ENCODE data around the gene PTH.

PTH gene

DNA sequence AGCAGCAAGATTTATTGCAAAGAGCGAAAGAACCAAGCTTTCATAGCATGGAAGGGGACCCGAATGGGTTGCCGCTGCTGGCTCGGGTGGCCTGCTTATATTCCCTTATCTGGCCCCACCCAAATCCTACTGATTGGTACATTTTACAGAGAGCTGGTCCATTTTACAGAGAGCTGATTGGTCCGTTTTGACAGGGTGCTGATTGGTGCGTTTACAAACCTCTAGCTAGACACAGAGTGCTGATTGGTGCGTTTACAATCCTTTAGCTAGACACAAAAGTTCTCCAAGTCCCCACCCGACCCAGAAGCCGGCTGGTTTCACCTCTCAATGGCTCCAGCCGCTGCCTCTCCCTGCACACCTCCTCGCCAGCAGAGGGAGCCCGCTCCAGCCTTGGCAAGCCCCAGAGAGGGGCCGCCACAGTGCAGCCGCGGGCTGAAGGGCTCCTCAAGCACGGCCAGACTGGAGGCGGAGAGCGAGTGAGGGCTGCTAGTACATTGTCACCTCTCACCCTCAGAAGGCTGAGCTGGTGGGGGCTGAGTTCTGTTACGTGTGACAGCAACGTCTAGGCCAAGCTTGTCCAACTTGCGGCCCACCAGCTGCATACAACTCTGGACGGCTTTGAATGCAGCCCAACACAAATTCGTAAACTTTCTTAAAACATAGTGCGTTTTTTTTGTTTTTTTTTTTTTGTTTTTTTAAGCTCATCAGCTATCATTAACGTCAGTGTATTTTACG, 8.7 kb downstream of the PTH start:
- H3K4me1 ChIP-seq (ENCODE audit: insufficient read depth, low read length, poor library complexity, severe bottlenecking): peaks cover 12% of the 10 kb centered on the region
- no peaks in the 10 kb centered on the region for H3K27me3 ChIP-seq (ENCODE audit: insufficient read depth, low read length, poor library complexity, severe bottlenecking)
- H4K20me1 ChIP-seq (ENCODE audit: insufficient read depth, low read length, poor library complexity, severe bottlenecking): no peaks in the 10 kb centered on the region
- no peak overlapping the region for H2AFZ ChIP-seq (ENCODE audit: low read length)
- TF ChIP-seq EZH2phosphoT487 (IDR thresholded peaks at IDR 0.05; ENCODE audit: borderline replicate concordance): no peak
- TF ChIP-seq, protein P1, sequence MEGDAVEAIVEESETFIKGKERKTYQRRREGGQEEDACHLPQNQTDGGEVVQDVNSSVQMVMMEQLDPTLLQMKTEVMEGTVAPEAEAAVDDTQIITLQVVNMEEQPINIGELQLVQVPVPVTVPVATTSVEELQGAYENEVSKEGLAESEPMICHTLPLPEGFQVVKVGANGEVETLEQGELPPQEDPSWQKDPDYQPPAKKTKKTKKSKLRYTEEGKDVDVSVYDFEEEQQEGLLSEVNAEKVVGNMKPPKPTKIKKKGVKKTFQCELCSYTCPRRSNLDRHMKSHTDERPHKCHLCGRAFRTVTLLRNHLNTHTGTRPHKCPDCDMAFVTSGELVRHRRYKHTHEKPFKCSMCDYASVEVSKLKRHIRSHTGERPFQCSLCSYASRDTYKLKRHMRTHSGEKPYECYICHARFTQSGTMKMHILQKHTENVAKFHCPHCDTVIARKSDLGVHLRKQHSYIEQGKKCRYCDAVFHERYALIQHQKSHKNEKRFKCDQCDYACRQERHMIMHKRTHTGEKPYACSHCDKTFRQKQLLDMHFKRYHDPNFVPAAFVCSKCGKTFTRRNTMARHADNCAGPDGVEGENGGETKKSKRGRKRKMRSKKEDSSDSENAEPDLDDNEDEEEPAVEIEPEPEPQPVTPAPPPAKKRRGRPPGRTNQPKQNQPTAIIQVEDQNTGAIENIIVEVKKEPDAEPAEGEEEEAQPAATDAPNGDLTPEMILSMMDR (conservative IDR thresholded peaks at IDR 0.05; ENCODE audit: low read length): no peak; the same call in 1 of the 2 replicates
- peak overlapping the region; percentile 18 for H3K4me3 ChIP-seq (ENCODE audit: low read length, poor library complexity, severe bottlenecking)
- H3K79me2 ChIP-seq (ENCODE audit: insufficient read depth, low read length): no peaks in the 10 kb centered on the region
- no peaks in the 10 kb centered on the region for H3F3A ChIP-seq (ENCODE audit: low read depth)
- H3K36me3 ChIP-seq (ENCODE audit: insufficient read depth, low read length): no peaks in the 10 kb centered on the region
- peak overlapping the region; percentile 15 for H3K4me2 ChIP-seq (ENCODE audit: low read depth, low read length, poor library complexity, severe bottlenecking)
- H3K9me3 ChIP-seq (ENCODE audit: insufficient read depth, low read depth, low read length): no peaks in the 10 kb centered on the region
- H3K9ac ChIP-seq (ENCODE audit: low read depth, low read length, poor library complexity, severe bottlenecking): no peak overlapping the region
- no peaks in the 10 kb centered on the region for H3K9me2 ChIP-seq (replicated peaks; ENCODE audit: low read depth, low read length)

DNA sequence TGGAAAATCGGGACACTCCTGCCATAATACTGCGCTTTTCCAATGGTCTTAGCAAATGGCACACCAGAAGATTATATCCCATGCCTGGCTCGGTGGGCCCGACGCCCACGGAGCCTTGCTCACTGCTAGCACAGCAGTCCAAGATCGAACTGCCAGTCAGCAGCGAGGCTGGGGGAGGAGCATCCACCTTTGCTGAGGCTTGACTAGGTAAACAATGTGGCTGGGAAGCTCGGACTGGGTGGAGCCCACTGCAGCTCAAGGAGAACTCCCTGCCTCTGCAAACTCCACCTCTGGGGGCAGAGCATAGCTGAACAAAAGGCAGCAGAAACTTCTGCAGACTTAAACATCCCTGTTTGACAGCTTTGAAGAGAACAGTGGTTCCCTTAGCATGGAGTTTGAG, 15.6 kb downstream of the PTH start:
- Histone ChIP-seq H3K27me3 (ENCODE audit: insufficient read depth, low read length, poor library complexity, severe bottlenecking) (no peaks in the 10 kb centered on the region), H3K36me3 (ENCODE audit: insufficient read depth, low read length) (no peaks in the 10 kb centered on the region), H3K4me1 (ENCODE audit: insufficient read depth, low read length, poor library complexity, severe bottlenecking) (no peaks in the 10 kb centered on the region), H3K9me2 (replicated peaks; ENCODE audit: low read depth, low read length) (no peaks in the 10 kb centered on the region), H3K9me3 (ENCODE audit: insufficient read depth, low read depth, low read length) (no peaks in the 10 kb centered on the region; the same call in 1 of the 2 replicates), H2AFZ (ENCODE audit: low read length) (no peak overlapping the region), H3K4me2 (ENCODE audit: low read depth, low read length, poor library complexity, severe bottlenecking) (no peak overlapping the region), H4K20me1 (ENCODE audit: insufficient read depth, low read length, poor library complexity, severe bottlenecking) (no peaks in the 10 kb centered on the region), H3K9ac (ENCODE audit: low read depth, low read length, poor library complexity, severe bottlenecking) (no peak overlapping the region), H3F3A (ENCODE audit: low read depth) (no peaks in the 10 kb centered on the region), H3K79me2 (ENCODE audit: insufficient read depth, low read length) (no peaks in the 10 kb centered on the region), H3K4me3 (ENCODE audit: low read length, poor library complexity, severe bottlenecking) (no peak overlapping the region)
- TF ChIP-seq, protein P1 (conservative IDR thresholded peaks at IDR 0.05; ENCODE audit: low read length): no peak
- TF ChIP-seq EZH2phosphoT487 (IDR thresholded peaks at IDR 0.05; ENCODE audit: borderline replicate concordance): no peak

DNA sequence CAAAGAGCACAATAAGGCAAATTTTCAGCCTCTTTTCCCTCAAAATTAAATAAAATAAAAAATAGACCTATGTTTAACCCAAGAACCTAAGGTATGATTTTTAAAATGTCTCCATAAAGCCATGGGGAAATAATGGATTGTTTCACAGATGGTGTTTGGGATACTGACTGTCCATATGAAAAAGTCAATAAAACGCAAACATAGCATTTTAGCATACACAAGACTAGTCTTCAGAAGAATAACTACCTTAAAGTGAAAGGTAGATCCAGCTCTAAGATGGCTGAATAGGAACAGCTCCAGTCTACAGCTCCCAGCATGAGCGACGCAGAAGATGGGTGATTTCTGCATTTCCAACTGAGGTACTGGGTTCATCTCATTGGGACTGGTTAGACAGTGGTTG, 16.1 kb downstream of the PTH start:
- Histone ChIP-seq H3K9me3 (ENCODE audit: insufficient read depth, low read depth, low read length) (no peaks in the 10 kb centered on the region; the same call in 1 of the 2 replicates), H3K9ac (ENCODE audit: low read depth, low read length, poor library complexity, severe bottlenecking) (no peak overlapping the region), H3K9me2 (replicated peaks; ENCODE audit: low read depth, low read length) (no peaks in the 10 kb centered on the region), H3F3A (ENCODE audit: low read depth) (no peaks in the 10 kb centered on the region), H3K4me1 (ENCODE audit: insufficient read depth, low read length, poor library complexity, severe bottlenecking) (no peaks in the 10 kb centered on the region), H3K4me3 (ENCODE audit: low read length, poor library complexity, severe bottlenecking) (no peak overlapping the region), H2AFZ (ENCODE audit: low read length) (no peak overlapping the region), H4K20me1 (ENCODE audit: insufficient read depth, low read length, poor library complexity, severe bottlenecking) (no peaks in the 10 kb centered on the region), H3K27me3 (ENCODE audit: insufficient read depth, low read length, poor library complexity, severe bottlenecking) (no peaks in the 10 kb centered on the region), H3K79me2 (ENCODE audit: insufficient read depth, low read length) (no peaks in the 10 kb centered on the region), H3K4me2 (ENCODE audit: low read depth, low read length, poor library complexity, severe bottlenecking) (no peak overlapping the region), H3K36me3 (ENCODE audit: insufficient read depth, low read length) (no peaks in the 10 kb centered on the region)
- TF ChIP-seq EZH2phosphoT487 (IDR thresholded peaks at IDR 0.05; ENCODE audit: borderline replicate concordance): no peak
- TF ChIP-seq, protein P1 (conservative IDR thresholded peaks at IDR 0.05; ENCODE audit: low read length): no peak
